ENCODE data around the gene DOK5.

Gene DOK5

DNA sequence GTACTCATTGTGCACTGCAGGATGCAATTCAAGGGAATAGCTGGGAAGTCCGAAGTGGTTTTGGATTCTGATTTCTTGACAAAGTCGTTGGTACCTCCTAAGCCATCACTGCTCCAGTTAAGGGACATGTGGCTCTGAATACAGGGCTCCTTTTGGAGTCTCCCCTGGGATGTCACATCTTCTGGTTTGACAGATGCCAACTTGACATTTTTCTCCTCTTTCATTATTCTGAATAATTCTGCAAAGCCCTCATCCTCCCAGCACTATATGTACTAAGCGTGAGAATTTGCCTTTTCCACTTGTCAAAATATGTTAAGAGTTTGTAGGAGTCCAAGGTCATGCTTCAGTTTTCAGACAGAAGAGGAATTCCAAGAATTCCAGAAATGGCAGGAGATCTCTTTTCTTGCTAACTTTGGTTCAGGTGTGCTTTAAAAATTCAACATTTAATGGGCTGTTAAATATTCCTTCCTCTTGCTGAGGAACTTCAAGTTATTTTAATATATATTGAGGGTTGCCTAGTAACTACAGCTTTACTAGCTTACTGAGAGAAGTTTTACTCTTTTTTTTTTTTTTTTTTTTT is 38.7 kb downstream of the DOK5 start:
- no peak for DNase-seq (ENCODE audit: low spot score)

DNA sequence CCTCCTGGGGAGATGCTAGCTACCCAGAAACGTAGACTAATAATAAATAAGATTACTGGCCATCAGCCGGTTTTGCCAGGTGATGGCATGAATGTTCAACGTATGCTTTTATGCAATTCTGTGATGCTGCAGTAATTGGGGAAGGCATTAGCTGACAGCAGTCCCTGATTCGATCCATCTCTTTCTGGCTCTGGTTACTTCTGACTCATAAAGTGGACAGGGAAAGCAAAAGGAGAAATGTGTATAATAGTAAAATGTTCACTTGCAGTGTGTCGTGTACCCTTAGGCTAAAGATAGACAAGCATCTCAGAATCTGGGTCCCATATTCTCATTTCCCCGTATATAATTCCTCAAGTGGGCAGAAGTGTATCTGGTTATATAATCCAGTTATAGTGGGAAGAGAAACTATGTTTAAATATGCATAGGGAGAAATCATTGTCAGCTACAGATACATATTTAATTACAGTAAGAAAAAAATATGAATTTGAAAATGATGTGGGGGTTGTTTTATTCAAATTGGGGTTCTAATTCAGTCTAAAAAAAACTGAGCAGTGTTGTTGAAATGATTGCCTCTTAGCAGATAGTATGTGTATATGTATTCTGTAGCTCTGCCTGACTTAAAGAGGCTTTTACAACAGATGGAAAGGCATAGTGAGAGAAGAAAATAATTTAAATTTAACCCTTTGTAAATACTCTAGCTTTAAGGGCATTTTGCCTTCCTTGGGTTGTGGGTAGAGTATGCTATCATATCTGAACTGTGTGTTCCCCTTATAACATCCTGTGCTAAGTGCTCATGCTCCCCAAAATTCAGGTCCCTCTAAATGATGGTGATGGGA is 40.6 kb downstream of the DOK5 start:
- DNase-seq (ENCODE audit: low spot score), result no peak

DNA sequence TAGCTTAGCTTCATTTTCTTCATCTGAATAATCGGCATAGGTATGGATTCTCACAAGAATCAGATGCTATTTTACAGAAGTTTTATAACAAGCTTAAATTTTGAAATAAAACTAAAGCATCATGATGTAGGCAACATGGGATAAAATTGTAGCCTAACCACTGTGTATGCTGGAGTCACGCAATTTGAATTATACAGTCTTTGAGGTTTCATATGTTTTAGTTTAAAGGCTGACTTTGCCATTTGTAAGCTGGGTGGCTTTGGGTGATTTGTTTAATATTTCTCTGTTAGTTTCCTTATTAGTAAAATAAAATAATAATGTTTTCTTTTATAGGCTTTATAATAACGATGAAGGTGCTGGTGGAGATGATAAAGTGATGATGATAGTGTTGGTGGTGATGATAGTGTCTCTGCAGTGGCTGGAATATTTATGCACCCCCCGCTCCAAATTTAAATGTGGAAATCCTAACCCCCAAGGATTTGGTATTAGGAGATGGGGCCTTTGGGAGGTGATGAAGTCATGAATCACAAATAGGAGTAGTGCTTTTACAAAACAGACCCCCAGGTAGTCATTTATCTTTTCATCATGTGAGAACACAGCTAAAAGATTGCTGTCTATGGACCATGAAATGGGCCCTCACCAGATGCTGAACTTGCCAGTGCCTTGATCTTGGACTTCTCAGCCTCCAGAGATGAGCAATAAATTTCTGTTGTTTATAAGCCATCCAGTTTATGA is 42.0 kb downstream of the DOK5 start:
- DNase-seq (ENCODE audit: low spot score), result no peak

DNA sequence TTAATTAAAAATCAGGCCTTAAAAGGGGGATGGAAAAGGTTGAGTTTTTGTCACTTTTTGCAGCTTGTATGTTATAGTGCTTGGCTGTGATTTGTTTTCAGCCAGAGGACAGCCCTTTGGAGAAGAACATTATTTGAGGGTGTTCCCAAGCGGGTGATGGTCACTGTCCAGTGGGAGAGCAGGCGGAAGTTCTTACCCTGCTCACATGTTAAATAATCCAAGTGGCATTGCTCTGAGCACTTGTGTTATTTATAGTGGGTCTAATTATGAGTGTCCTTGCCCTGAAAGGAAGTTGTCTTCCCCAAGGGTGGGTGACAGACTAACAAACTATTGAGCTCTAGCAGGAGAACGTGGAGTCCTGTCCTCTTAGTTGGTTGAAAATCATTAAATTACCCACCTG is 49.5 kb downstream of the DOK5 start:
- DNase-seq (ENCODE audit: low spot score), result no peak

DNA sequence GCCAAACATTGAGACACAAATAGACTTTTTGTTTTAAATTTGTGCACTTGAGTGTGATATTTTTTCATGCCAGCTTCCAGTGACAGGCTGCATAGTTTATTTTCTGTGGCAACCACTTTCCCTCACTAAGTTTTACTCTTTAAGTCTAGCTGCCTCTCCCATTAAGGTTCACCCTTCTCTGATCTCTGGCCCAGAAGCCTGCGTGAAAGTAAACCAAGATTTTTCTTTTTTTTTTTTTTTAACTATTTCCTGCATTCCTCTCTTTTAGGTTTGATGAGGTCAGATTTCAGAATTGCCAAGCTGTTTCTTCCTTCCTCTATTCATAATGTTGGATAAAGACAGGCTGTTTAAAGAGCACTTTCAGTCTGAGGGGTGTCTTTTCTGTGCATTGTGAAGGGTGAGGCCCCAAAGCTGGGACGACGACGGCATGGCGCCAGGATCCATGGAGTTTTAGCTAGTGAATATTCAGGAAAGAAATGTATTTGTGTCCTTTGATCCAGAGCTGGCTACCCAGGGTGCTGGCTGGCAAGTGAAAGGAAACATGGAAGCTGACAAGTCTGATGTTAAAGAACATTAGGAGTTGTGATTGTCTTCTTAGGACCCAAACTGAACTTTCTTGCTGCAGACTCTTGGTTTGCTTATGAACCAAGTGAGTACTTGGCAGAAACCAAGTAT is 50.7 kb downstream of the DOK5 start:
- peak; percentile 15 for DNase-seq (ENCODE audit: low spot score)

DNA sequence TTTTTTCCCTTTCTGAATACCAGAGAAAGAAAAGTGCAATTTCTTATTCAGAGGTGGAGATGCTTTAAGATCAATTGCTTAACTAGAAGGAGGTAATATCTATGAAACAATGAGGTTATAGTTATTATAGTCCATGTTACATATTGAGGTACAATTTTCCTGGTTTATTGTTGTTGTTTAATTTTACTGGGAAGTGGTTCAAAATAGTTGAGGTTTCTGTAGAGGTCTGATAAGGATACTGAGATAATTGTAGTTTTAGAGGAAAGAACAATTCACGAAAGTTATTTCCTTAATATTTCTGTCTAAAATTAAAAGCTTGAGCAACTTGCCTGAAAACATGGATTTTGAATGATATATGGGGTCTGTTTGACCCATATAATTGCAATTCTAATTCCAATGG is 51.4 kb downstream of the DOK5 start:
- DNase-seq (ENCODE audit: low spot score), result no peak

DNA sequence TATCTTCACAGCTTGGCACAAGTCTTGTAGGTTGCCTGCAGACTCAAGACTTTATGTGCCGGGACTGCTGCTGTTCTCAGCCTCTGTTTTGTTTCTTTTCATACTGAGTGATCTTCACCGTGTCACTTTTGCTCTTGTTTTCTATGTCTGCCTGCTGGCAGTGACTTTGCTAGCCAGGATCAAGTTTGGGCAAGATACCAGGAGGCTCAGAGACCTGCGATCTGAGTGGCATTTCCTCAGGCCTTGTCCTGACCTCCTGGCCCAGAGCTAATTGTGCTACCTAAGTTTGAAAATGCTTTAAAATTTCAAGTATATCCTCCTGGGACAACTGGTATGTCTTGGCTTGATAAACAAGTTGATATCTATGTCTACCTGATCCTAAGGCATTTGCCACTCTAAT is 57.2 kb downstream of the DOK5 start:
- DNase-seq (ENCODE audit: low spot score), result no peak

DNA sequence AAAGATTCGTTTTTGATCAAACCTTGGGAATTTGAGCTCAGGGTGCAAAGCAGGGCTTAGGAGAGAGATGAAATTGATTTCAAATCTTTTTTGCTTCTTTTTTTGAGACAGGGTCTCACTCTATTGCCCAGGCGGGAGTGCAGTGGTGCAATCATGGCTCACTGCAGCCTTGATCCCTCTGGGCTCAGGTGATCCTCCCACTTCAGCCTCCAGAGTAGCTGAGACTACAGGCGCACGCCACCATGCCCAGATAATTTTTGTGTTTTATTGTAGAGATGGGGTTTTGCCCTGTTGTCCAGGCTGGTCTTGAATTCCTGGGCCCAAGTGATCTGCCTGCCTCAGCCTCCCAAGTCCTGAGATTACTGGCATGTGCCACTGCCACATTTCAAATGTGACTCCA is 58.7 kb downstream of the DOK5 start:
- no peak for DNase-seq (ENCODE audit: low spot score)

DNA sequence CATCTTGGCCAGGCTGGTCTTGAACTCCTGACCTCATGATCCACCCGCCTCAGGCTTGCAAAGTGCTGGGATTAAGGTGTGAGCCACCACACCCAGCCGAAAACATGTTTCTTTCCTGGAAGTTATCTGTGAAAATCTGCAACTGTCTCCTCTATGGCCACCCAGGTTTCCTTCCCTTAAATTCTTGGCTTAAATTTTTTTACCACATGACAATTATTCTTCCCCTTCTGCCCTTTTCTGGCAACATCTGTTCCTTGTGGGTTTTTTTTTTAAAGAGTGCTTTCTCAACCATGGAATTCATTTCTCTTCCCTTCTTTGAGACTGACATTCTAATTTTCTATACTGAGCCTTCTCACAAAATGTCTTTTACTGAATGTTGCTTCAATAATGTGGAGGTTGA is 59.6 kb downstream of the DOK5 start:
- DNase-seq (ENCODE audit: low spot score), result no peak

DNA sequence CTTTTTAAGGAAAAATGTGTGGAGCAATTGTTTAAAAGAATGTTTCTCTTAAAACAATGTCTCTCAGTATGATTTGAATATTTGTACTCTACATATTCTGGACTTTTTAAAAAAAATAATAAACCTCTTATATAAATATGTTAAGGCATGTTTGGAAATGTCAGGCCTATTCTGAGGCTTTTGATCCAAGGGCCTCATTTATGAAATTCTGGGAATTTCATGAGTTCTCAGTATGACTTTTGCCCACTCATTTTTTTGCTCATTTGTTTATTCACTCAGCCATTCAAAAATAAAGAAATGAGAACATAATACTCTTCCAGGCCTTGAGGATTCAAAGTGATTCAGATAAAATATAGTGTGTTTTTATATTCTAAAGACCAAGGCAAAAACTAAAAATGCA is 60.4 kb downstream of the DOK5 start:
- no peak for DNase-seq (ENCODE audit: low spot score)

DNA sequence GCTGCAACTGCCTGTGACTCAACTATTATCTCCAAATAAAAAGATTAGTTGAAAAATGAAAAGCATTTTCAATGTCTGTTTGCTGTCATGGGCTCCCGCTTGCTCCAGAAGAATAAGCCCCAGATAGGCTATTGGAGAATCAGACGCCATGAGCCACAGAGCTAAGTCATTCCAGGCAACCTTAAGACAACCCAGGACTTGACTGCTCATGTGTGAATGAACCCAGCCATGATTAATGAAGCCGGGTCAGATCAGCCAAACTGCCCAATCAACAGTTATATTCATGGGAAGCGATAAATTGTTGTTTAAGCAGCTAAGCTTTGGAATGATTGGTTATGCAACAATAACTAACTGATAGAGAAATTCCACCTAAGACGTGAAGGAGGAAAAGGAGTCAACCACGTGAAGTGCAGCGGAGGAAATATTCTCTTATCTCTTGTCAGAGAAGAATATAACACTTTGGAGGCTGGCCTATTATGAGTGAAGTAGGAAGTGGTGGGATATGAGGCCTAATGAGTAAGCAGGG is 64.2 kb downstream of the DOK5 start:
- no peak for DNase-seq (ENCODE audit: low spot score)

DNA sequence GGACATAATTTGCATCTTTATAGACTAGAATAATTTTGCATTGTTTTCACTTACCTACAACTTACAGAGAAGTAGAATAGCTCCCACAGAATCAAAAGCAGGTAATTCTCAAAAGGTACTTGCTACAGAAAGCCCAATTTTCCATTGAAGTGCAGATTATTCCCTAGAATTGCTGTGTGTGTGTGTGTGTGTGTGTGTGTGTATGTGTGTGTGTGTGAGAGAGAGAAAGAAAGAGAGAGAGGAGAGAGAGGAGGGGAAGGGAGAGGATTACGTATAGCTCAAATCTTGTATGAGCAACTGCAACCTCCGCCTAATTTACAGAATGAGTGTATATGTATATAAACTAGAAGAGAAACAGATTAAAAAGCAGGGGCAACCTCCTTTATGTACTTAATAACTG is 68.0 kb downstream of the DOK5 start:
- no peak for DNase-seq (ENCODE audit: low spot score)

DNA sequence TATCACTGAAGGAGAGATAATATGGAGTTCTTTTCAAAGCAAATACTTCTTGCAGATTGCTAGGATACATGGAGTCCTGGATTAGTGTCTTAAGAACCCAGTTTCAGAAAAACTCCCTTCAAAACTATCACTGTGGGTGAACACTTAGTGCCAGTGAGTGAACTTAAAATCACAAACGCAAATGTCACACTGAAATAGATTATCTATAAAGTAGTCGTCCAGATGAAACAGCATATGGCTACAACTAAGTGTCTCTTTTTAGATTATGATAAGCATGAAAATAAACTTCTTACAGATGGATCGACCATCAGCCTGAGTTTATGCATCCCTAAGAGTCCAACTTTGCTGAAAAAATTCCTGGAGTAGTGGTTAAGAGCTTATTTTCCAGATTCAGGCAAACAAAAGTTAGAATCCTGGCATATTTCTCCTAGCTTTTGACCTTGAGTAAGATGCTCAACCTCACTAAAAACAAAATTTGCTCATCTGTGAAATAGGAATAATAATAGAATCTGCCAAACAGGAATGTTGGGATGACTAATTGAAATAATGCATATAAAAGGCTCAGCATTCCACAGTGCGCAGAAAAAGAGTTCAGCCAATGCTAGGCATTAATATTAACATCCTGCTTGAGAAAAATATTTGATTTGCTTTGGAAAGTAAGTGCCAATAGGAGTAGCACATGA is 70.4 kb downstream of the DOK5 start:
- no peak for DNase-seq (ENCODE audit: low spot score)

DNA sequence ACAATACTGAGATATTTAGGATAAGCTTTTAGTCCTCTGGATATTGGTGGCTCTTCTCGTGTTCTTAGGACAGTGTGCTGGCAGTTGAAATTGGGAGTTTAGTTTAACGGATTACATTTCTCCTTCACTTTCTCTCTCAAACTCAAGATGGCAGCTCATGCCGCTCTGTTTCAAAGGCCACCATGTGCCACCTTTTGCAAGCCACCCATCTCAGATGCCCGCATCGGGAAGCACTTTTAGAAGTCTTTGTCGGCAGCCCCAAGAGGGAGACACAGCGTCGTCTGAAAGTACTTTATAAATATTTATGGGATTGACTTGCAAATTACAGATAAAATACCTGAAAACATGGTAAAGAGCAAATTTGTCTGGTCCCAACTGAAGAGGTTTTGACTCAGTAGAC is 73.5 kb downstream of the DOK5 start:
- DNase-seq (ENCODE audit: low spot score), result no peak

DNA sequence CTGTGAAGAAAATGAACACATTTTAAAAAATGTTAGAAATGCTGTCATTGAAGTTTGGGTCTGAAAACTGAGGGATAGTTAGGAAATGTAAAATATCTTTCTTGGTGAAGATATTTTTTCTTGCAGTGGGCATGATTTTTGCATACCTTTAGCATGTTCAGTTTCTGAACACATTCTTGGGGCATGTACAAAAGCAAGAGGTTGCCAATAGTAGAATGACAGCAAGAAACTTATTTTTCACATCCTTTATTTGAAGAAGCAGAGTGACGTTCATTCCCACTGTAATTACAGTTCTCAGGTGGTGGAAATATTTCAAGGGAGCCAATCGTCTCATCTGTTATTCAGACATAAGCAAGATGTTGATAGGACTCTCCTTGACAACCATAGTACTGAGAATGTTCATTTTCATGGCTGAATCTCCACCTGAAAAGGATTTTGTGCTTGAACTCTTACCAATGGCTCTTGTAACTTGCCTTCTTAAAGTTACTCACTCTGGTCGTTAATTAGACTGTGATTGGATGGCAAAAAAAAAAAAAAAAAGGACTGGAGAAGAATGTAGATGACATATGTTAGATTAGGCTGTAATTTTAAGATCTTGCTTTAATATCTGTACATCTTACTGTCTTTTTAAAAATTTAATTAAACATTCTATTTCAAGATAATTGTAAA is 74.4 kb downstream of the DOK5 start:
- no peak for DNase-seq (ENCODE audit: low spot score)

DNA sequence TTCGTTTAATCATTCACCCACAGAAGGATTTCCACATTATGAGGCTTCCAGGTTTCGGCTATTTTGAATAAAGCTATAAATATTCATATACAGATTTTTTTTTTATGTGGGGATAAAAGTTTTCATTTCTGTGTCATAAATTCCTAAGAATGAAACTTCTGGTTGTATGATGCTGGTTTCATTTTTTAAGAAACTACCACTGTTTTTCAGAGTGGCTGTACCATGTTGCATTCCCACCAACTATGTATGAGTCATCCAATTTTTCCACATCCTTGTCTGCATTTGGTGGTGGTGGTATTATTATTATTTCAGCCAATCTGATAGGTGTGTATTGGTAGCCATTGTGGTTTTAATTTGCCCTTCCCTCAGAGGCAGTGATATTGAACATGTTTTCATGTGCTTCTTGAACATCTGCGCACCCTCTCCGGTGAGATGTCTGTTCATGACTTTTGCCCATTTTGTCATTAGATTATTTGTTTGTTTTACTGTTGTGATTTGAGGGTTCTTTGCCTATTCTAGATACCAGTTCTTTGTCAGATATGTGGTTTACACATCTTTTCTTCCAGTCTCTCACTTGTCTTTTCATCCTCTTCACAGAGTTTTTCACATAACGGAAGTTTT is 75.5 kb downstream of the DOK5 start:
- no peak for DNase-seq (ENCODE audit: low spot score)

DNA sequence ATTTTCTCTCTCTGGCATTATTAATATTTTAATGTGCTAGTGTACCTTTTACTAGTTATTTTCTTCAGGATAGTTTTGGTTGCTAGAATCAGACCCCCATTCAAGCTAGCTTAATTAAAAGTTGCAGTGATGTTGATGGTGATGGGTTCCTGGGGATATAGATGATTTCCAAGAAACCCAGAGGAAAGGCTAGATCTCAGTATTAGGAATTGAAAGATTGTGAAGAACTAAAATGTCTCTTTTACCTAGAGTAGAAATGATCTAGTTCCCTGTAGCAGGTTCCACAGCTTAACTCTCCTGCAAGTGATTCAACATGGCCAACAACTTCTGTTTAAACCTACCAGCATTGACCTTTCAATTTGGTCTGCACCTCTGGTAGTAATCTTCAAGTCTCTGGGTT is 78.6 kb downstream of the DOK5 start:
- DNase-seq (ENCODE audit: low spot score), result no peak

DNA sequence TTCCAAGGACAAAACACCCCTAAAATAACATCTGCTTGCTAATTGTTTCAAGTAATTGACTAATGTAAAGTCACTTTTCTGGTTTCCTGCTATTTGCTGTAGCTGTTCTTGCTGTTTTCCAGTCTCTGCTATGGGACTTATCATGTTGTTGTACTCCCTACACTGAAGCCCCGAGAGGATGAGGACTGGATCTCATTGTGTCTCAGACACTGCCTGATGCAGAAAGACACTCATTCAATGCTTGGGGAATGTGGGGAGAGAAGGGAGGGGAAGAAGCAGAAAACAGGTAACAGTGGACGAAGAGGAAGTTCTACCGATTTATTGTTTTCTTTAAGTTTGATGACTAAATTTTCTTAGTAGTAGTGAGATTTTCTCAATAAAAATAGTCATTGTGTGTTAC is 79.8 kb downstream of the DOK5 start:
- no peak for DNase-seq (ENCODE audit: low spot score)

DNA sequence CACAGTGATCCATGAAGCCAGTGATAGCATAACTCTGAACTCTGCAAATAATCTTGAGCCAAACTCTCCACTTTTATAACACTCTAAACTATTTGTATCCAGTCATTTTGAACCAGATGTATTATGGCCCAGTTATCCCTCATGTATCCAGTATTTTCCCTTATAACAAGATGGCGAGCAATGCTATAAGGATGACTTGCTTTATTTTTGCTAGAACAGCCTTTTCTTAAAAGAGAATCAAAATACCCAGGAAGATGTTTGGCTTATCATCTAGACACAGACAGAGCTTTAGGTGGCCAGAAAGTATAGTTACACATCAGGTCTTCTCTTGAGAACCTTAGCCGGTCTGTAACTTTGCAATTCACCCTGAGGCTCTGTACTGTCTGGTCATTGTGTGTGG is 81.0 kb downstream of the DOK5 start:
- no peak for DNase-seq (ENCODE audit: low spot score)

DNA sequence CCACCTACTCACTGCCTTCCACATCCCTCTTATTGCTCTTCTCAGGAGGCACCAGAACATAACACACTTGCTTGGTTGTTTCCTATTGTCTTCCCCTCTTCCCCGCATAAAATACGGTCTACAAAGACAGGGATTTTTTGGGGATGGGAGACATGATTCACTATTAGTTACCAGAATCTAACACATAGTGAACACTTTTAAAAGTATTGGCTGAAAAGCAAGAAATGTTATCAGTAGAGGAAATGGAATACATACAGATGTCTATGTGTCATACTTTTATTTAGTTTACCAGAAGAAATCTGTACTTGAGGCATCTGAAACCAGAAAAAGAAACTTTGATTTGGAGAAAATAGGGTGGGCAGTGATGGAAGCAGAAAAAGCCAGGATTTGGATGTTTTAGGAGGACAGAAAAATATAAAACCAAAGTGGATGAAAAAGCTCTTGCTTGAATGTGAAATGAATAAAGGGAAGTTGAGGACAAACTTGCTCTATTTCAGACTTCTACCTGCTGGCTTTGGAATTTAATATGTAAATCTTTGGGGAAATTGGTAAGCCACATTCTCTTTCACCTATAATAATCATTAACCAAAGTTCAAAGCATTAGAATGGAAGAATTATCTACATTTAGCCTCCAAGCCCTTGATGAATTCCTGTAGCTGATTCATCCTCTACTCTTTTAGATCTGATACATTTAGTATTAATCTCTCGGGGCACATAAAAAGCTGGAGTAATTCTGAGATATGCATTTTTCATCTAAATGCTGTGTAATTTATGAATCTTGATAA is 82.6 kb downstream of the DOK5 start:
- no peak for DNase-seq (ENCODE audit: low spot score)

Measured in Ammon's horn (tissue), 1 donor.